NCI-H1417 treated with DMSO at 0.1 percent for 48 hours (cell line): Measurements from ENCODE around the gene MYL6B.
"Not testable (repeated sequence)": the region's sequence is repeated elsewhere in the genome, so short reads cannot be mapped to it uniquely, and the experiment has no call there.

Experiments used
- DNase-seq: peaks from one replicate; lab custom pipeline; 2025; lab: John Stamatoyannopoulos, UW

The MYL6B gene

DNA sequence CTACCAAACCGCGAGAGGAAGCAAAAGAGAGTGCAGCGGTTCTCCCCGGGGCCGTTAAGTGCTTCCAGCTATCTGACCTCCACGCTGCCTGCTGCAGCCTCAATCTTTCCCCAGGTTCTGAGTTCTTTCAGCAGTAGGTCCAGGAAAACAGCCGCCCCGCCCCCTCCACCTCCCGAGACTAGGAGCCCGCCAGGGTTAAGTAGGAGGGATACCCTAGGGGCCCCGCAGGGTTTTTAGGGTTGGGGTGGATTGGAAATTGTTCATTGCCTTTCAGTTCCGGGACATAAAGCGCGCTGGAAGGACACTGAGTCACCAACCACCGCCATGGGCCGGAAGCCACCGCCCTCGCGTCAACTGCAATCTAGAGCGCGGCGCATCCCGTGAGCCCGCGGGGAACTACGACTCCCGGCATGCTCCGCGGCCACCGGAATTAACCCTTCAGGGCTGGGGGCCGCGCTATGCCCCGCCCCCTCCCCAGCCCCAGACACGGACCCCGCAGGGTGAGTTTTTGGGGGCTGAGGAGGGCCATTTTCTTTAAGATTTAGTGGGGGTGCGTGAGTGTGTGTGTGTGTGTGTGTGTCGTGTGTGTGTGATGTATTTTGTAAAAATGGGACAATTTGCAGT lies at the start of gene MYL6B:
TSS of gene MYL6B (plus strand) at position 456 of the 624 bp plus-strand sequence. CDS start 1,332 bp downstream, outside the sequence.
- DNase-seq, result peak; percentile 65

DNA sequence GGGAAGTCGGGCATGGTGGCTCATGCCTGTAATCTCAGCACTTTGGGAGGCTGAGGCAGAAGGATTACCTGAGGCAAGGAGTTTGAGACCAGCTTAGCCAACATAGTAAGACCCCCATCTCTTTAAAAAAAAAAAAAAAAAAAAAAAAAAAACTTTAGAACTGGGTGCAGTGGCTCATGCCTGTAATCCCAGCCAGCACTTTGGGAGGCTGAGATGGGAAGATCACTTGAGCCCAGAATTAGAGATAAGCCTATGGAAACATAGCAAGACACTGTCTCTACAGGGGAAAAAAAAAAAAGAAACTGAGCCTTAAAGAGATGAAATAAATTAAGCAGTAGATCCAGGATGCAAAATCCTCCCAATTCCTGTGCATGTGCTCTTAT lies 49.7 kb upstream of the MYL6B start:
- no peak for DNase-seq

DNA sequence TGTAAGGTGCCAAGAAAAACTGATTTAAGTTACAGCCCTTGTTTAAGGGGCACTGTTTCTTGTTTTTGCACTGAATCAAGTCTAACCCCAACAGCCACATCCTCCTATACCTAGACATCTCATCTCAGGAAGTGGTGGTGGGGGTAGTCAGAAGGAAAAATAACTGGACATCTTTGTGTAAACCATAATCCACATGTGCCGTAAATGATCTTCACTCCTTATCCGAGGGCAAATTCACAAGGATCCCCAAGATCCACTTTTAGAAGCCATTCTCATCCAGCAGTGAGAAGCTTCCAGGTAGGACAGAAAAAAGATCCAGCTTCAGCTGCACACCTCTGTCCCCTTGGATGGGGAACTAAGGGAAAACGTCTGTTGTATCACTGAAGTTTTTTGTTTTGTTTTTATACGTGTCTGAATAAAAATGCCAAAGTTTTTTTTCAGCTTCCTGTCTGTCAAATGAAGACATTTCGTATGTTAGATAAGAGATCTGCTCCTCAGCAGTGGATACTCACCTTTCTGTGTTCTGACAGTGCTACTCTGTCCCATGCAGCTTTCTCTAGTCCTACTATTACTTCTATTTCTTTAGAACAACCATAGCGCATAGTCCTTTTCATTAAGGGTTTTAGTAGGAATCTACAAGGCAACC lies 49.2 kb upstream of the MYL6B start:
- DNase-seq, result no peak

DNA sequence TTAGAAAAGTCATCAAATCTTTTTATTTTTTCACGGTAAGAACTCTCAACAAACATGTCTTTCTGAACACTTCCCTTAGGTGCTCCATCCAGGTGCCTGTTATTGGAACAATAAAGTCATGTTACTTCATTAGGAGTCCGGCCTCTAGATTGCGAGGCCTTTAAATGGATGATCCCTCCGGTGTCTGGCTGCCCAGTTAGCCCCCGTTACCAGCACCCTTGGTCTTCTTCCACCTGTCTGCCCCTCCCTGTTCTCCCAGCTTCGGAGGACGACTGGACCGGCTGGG lies 48.6 kb upstream of the MYL6B start:
- no peak for DNase-seq

DNA sequence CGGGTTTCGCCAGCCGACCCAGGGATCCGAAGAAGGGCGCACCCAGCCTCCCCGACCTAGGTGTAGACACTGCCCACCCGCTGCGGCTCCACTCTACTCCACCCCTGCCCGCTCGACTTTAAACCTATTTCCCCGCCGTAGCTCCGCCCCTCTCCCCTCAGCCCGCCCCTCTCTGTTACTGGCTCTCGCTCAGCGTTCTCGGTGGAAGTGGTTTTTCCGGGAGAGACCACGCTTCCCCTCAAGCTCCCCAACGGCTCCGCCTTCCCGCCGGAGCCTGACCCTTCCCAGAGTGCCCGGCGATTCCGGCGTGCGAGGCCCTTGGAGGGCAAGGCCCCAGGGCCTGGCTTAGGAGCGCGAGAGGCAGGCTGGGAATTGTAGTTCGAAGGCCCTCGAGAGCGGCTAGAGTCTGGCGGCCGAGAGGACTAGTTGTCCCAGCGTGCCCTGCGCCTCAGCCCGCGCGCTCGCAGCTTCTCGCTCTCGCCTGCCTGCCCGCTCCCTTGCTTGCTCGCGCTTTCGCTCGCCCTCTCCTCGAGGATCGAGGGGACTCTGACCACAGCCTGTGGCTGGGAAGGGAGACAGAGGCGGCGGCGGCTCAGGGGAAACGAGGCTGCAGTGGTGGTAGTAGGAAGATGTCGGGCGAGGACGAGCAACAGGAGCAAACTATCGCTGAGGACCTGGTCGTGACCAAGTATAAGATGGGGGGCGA lies 48.1 kb upstream of the MYL6B start, which contains the start of gene PA2G4:
TSS of gene PA2G4 (plus strand) at position 451 of the 706 bp plus-strand sequence. CDS start at position 630, 179 bp downstream.
- DNase-seq, result peak; percentile 100

DNA sequence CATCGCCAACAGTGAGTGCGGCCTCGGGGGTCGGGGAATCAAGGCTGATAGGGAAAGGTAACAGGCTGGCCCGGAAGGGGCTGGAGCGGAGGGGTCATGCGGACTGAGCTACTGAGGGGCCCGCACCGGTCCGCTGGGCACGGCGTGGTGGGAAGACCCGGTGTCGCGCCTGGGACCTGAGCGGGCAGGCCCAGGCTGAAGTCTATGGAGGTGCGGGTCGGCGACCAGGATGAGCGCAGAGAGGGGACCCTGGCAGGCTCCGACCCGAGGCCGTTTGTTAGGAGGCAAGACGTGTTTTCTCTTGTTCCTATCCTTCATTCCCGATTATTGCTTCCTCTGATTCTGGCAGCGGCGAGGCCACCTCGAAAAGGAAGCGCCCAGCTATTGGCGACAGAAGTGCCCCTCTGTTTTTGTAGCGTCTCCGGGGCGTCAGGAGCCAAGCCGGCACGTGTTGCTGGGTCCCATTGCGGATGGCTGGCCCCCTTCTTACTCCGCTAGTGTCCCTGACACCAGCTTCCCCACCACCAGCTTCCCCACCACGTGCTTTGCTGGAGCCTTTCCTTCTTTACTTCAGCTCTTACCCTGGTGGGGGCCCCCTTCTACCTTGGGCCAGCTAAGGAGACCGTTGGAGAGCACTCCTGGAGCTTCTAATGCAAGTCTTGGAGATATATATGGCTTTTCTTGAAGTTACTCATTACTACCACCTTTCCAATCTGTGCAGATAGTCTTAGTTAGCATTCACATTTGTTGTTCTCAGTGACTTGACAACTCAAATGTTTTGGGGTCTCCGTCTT lies 47.4 kb upstream of the MYL6B start:
- DNase-seq, result no peak

DNA sequence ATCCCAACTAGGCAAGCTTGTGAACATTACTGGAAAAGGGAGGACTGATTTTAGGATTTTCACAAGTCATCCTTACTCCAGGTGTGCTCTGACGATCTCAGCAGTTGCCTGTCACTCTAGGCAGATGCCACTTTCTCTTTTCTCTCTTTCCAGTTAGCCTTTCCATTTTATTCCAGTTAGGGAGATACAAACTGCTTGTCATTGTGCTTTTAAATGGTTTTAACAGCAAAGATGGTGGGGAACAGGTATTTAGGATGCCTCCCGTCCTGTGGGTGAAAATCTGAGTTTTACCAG lies 46.8 kb upstream of the MYL6B start:
- no peak for DNase-seq

DNA sequence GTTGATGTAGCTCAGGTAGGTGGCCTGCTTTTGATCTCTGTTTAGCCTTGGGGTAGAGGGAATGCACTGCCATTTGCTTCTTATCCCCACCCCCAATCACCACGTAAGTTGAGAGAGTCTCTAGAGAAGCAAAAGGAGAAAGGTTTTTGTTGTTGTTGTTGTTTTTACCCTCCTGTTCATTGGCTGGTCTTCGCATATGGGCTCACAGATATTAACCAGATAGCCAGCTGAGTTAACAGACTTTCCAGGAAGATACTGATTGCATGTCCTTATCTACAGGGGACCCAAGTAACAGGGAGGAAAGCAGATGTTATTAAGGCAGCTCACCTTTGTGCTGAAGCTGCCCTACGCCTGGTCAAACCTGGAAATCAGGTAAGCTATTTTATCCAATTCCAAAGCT lies 45.1 kb upstream of the MYL6B start:
- no peak for DNase-seq

DNA sequence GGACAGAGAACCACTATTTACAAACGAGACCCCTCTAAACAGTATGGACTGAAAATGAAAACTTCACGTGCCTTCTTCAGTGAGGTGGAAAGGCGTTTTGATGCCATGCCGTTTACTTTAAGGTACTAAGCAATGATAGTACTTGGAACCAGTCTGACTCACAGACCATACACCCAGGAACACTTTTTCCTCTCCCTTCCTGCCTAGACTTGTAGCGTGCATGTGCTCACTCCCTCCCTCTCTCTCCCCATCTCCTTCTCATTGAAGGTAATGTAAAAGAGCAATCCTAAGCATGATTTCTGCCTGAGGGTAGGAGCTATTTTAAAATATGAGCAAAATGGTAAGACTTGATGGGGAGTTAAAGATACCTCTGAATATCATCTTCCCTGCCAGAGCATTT lies 41.8 kb upstream of the MYL6B start:
- no peak for DNase-seq

DNA sequence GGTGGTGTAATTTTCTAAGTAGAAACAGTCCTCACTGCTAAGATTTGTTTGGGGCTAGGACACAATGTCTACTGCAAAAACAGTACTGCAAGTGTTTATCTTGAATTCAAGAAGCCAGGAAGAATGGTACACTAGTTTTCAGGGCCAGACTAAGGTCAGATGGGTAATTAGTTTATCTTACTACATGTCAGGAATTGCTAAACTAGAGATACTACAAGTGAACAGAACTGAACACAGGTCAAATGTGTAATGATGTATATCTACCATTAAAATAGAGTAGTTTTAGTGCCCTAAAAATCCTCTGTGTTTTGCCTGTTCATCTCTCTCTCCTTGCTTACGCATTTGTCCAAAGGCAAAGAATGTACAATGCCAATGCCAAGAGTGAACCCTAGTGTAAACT lies 38.3 kb upstream of the MYL6B start:
- DNase-seq, result no peak

DNA sequence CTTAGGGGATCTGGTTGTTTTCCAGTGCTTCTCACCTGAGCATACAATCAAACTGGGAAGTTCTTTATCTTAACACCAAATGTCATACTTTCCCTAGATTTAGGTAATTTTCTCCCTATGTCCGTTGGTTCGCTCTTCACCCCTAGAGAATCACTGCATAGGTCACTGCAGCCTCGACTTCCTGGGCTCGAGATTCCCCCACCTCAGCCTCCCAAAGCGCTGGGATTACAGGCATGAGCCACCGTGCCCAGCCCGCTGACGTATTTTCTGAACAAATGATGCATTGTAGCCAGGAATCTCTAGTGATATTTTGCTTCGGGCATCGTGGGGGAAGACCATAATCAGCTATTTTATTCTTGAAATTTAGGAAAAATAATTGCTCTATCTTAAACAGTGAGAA lies 37.1 kb upstream of the MYL6B start:
- no peak for DNase-seq

DNA sequence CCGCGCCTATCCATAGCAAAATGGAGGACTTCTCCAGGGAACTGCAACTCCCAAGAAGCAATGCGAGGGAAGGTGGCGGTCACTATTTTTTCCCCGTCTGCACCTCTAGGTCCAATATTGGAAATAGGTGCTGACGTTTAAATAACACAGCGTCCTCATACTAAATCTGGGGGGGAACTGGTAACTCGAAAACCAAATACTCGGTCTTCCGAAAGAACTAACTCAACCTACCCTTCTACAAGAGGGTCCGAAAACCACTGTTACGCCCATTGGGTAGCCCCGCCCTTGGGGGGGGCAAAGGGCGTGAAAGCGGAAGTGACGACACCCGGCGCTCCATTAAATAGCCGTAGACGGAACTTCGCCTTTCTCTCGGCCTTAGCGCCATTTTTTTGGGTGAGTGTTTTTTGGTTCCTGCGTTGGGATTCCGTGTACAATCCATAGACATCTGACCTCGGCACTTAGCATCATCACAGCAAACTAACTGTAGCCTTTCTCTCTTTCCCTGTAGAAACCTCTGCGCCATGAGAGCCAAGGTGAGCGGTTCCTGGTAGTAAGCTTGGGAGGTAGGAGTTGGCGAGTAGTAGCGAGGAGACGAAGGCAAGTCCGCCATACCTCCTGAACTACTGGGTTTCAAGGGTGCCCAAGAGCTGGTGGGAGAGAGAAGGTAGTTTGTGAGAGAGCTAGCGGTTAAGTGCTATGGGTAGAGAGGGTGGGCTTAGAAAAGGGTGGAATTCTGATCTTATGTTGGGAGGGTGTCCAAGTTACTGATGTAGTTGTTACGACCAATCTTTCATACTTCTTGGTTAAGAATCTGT lies 35.9 kb upstream of the MYL6B start, which contains the start of gene RPL41:
TSS of gene RPL41 (plus strand) at position 367 of the 815 bp plus-strand sequence.
- DNase-seq, result peak; percentile 99

DNA sequence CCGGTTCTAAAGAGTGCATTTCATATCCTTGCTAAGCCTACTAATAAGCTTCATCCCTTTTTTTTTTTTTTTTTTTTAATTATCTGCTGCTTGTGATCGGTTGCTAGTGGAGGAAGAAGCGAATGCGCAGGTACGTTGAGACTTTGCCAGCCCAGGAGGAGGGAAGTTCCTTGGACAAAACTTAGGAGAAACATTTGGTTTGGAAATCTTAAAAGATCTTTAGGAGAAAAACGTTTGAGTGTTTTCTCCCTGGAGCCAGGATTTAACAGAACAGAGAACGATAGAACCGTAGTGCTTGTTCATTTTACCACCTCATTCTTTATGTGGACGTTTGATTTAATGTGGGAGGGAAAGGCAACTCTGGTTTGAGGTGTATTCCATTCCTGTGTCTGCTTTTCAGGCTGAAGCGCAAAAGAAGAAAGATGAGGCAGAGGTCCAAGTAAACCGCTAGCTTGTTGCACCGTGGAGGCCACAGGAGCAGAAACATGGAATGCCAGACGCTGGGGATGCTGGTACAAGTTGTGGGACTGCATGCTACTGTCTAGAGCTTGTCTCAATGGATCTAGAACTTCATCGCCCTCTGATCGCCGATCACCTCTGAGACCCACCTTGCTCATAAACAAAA lies 35.2 kb upstream of the MYL6B start:
- DNase-seq, result not testable (repeated sequence)

DNA sequence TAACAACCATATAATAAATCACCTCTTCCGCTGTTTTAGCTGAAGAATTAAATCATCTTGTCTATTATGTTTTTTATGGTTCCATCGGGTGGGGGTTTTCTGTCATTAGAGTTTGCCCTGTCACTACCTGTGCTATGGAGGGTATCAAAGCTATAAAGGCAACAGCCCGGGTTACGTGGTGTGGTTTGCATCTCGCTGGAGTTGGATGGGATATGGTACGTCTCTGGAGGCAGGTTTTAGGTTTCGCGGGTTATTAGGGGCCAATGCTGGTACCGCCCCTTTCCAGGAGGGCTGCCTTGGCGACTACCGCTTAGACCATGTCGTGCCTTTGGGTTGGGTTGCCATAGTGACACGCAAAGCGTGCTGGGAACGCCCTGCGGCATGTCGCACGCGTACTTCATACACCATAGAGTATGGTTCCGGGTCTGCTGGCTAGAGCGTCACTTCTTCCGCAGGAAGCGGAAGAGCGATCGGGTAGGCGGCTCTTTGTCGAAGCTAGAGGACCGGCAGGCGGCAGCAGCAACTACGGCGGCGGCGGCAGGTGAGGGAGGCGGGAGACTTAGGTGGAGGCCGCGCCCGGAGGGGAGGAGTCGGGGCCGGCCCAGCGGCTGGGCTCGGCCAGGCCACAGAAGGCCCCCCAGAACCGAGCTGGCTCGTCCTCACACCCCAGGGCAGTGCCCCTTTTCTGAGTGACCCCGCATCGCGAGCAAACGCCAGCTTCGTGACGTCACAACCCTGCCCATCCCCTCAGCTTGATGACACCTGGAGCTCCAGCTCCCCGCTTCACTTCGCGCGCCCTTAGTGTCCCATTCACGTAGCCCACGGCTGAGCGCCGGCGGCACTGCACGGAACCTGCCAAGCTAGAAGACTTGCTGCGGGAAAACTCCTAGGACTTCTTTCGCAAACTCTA lies 34.4 kb upstream of the MYL6B start, which contains the start of gene ZC3H10:
TSS of gene ZC3H10 (plus strand) at position 489 of the 910 bp plus-strand sequence. CDS start 2,297 bp downstream, outside the sequence.
- DNase-seq, result peak; percentile 96

DNA sequence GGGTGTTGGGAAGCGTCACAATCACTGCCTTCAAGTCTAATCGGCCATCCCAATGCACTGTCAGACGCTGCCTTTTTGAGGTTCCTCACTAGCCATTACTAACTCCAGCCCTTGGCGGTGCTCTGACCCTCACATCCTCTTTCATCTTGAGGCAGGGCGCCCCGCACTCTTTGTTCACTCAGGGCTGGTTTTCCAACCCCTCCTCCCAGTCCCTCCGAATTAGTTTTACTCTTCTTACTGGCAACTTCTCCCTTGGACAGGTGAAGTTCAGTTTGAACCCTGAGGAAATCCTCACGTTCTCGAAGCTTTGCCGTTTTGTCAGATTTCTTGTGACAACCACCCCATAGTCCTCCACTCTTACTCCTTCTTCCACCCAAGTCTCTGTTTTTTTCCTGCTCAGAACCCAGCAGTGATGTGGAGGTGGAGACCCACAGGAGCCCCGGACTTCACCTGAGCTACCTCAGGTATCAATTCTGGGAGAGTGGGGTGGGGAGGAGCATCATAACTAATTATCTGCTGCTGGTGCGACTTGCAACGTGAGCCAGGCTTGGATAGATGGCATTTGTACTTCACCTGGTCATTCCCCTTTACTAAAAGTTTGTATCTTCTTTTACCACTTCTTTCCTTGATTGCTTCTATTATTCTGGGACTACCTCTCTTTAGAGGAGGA lies 33.6 kb upstream of the MYL6B start:
- no peak for DNase-seq

DNA sequence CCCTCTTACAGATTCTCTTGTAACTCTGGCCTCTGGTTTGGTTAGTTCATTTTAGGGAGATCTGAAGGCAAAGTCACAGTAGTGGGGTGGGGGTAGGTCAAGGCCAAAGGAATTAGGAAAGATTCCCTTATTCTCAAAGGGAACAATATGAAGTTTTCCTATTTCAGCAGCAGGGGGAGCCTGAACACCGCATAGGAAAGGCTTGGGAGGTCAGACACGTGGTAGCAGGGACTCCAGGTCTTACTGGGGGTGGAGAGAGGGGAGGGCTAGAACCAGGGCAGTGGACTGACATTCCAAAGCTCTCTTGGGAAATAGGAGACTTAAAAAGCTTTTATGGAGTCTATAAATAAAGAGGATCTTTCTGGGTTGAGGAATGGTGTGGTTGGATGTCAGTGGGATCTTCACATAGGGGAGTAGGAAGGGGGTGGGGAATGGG lies 33.0 kb upstream of the MYL6B start:
- peak; percentile 53 for DNase-seq

DNA sequence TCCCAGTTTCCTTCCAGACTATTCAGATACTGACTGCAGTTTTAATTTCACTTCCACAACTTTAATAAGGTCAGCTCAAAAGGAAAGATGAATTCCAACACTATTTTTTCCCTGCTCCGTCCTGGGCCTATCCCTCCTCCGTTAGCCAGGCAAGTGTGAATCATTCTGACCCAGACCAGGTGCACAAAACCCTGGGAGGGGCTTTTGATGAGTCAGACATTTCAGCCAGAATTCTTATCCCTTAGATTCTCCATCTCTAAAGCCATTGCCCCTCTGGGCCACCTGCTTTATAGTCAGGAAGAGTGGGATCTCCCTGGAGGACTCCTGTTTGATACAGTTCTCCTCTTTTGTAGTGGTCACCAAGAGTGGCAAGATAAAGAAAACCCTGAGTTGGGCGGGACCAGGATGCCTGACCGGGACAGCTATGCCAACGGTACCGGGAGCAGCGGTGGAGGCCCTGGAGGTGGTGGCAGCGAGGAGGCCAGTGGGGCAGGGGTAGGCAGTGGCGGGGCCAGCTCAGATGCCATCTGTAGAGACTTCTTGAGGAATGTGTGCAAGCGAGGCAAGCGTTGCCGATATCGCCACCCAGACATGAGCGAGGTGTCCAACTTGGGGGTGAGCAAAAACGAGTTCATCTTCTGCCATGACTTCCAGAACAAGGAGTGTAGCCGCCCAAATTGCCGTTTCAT lies 32.1 kb upstream of the MYL6B start:
- no peak for DNase-seq

DNA sequence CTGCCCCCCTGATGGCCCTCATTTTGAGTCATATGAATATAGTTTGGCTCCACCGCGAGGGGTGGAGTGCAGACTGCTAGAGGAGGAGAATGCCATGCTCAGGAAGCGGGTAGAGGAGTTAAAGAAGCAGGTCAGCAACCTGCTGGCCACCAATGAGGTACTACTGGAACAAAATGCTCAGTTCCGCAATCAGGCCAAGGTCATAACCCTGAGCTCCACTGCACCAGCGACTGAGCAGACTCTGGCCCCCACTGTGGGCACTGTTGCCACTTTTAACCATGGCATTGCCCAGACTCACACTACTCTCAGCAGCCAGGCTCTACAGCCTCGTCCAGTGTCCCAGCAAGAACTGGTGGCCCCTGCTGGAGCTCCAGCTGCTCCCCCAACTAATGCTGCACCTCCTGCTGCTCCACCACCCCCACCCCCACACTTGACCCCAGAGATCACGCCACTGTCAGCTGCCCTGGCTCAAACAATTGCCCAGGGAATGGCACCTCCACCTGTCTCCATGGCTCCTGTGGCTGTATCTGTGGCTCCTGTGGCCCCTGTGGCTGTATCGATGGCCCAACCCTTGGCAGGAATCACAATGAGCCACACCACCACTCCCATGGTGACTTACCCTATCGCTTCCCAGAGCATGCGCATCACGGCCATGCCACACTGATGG lies 31.1 kb upstream of the MYL6B start:
- DNase-seq, result no peak
